MCF 10A (cell line): ENCODE measurements around the gene ARHGEF4. TPM values are rescaled to one million over a fixed set of nuclear protein-coding genes. Genes with fewer than 3 reads are reported as not detected.

Experiments used
- BruUV-seq: library from RNA; stranded (reverse); fragments of 400-500 nt; replicated peaks from 2 replicates; lab custom pipeline; 2021; lab: Mats Ljungman, UMichigan
- CTCF ChIA-PET: fragments of 300-600 bp; sonication (Branson Sonifier 250); formaldehyde crosslinking; extraction: SDS; loops from one replicate; lab custom pipeline; 2021; ENCODE audit warnings: antibody characterized with exemption, inconsistent platforms; lab: Yijun Ruan, JAX
- POLR2A ChIA-PET: fragments of 300-600, 350-650 bp; sonication (Branson Sonifier 250); formaldehyde crosslinking; extraction: SDS; loops from one replicate; lab custom pipeline; 2020; ENCODE audit warnings: antibody characterized with exemption, inconsistent platforms; lab: Yijun Ruan, JAX
- DNase-seq: peaks from one replicate; pipeline ENCODE4 v3.0.0-alpha.2; 2018; ENCODE audit not compliant: unreplicated experiment
- H3K27ac Mint-ChIP-seq: one replicate; pipeline ENCODE4 v1.8.0; 2022; ENCODE audit warnings: mild to moderate bottlenecking, low read depth, mixed read lengths; ENCODE audit not compliant: unreplicated experiment
- H3K27me3 Mint-ChIP-seq: one replicate; pipeline ENCODE4 v1.8.0; 2022; ENCODE audit warnings: mixed read lengths; ENCODE audit not compliant: insufficient read depth, unreplicated experiment
- H3K36me3 Mint-ChIP-seq: one replicate; pipeline ENCODE4 v1.8.0; 2022; ENCODE audit warnings: mild to moderate bottlenecking, moderate library complexity, mixed read lengths; ENCODE audit not compliant: insufficient read depth, unreplicated experiment
- H3K4me1 Mint-ChIP-seq: one replicate; pipeline ENCODE4 v1.8.0; 2022; ENCODE audit warnings: mixed read lengths; ENCODE audit not compliant: insufficient read depth, unreplicated experiment
- H3K4me3 Mint-ChIP-seq: one replicate; pipeline ENCODE4 v1.8.0; 2022; ENCODE audit warnings: mild to moderate bottlenecking, moderate library complexity, mixed read lengths; ENCODE audit not compliant: unreplicated experiment
- H3K9me3 Mint-ChIP-seq: one replicate; pipeline ENCODE4 v1.8.0; 2022; ENCODE audit warnings: mixed read lengths; ENCODE audit not compliant: unreplicated experiment
- CTCF ChIP-seq: fragments of 200-600 bp; IDR thresholded peaks from one replicate; pipeline ENCODE4 v1.8.0; 2022; ENCODE audit warnings: antibody characterized with exemption, mild to moderate bottlenecking; ENCODE audit not compliant: unreplicated experiment
- intact Hi-C: fragments of 100-400 bp; cut with micrococcal nuclease; formaldehyde crosslinking; loops from 2 replicates; pipeline ENCODE4 v1.14.1; 2022
- total RNA-seq: library from RNA; stranded (reverse); gene quantifications from 2 replicates; pipeline ENCODE4 v1.2.3, GENCODE V29; 2022

The ARHGEF4 gene
- total RNA-seq, 1 experiment from 2014 or later = 52.0 TPM

GRCh38 chr2:130996691-130997090 lies 160.0 kb downstream of the ARHGEF4 start:
- DNase-seq = no peak
- intact Hi-C loops = no loop called here
- POLR2A ChIA-PET = interaction anchor here (0.7 kb wide), 1 partner anchor 21 kb away, joined by 4 read pairs; no protein-coding TSS in a partner anchor
- TF ChIP-seq CTCF = no peak
- Mint-ChIP-seq H3K9me3 (no peaks in the 10 kb centered on the region), H3K4me1 (no peaks in the 10 kb centered on the region), H3K27me3 (no peaks in the 10 kb centered on the region), H3K4me3 (no peak overlapping the region), H3K27ac (no peak overlapping the region), H3K36me3 (peaks cover 10% of the 10 kb centered on the region)
- CTCF ChIA-PET = interaction anchor here (0.9 to 1.0 kb wide), 3 partner anchors 9 to 177 kb away, joined by 3 to 4 read pairs (median 3); no protein-coding TSS in a partner anchor
- no TSS peak for BruUV-seq

- H3K27me3 Mint-ChIP-seq = no peaks in the 10 kb centered on the region
- no peaks in the 10 kb centered on the region for H3K9me3 Mint-ChIP-seq
- BruUV-seq = no TSS peak
- H3K4me3 Mint-ChIP-seq = no peak overlapping the region
- H3K4me1 Mint-ChIP-seq = no peaks in the 10 kb centered on the region
- H3K36me3 Mint-ChIP-seq = peaks cover 8% of the 10 kb centered on the region
- H3K27ac Mint-ChIP-seq = no peak overlapping the region
- TF ChIP-seq CTCF = no peak
- ChIA-PET CTCF (interaction anchor here (0.5 to 1.0 kb wide), 4 partner anchors 9 to 177 kb away, joined by 3 to 4 read pairs (median 3); no protein-coding TSS in a partner anchor), POLR2A (interaction anchor here (0.7 kb wide), 1 partner anchor 20 kb away, joined by 4 read pairs; no protein-coding TSS in a partner anchor)
- intact Hi-C loops = no loop called here
- no peak for DNase-seq
Observed at GRCh38 chr2:130997198-130997597, 160.5 kb downstream of the ARHGEF4 start.

DNA sequence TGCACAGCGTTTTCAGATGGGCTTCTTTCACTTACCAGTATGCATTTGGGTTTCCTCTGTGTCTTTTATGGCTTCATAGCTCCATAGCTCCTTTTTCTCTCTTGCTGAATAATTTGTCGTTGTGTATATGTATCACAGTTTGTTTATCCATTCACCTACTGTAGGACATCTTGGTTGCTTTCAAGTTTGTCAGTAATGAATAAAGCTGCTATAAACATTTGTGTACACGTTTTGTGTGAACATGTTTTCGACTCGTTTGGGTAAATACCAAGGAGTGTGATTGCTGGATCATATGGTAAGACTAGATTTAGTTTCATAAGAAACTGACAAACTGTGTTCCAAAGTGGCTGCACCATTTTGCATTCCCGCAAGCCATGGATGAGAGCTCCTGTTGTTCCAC lies 161.8 kb downstream of the ARHGEF4 start:
- POLR2A ChIA-PET = no interaction called here
- intact Hi-C loops = no loop called here

More for the DNA sequence above, 161.8 kb downstream of the ARHGEF4 start:
- Mint-ChIP-seq H3K36me3 (peaks cover 5% of the 10 kb centered on the region), H3K9me3 (no peaks in the 10 kb centered on the region), H3K27me3 (no peaks in the 10 kb centered on the region), H3K27ac (no peak overlapping the region), H3K4me3 (no peak overlapping the region), H3K4me1 (no peaks in the 10 kb centered on the region)
- CTCF ChIA-PET = interaction anchor here (0.7 to 1.1 kb wide), 3 partner anchors 9 to 35 kb away, joined by 3 read pairs; no protein-coding TSS in a partner anchor
- no peak for TF ChIP-seq CTCF
- DNase-seq = no peak
- BruUV-seq = no TSS peak
